Epithelial cell of proximal tubule (primary cell): ENCODE measurements around the gene ADGRA1. TPM values are rescaled to one million over a fixed set of nuclear protein-coding genes. Genes with fewer than 3 reads are reported as not detected.

Source experiments
- DNase-seq: peaks from one replicate; pipeline ENCODE4 v3.0.0-alpha.2; 2011; ENCODE audit warnings: low read depth
- H3K4me3 ChIP-seq: 2 replicates; pipeline ENCODE4 v1.5.1; 2011; ENCODE audit warnings: low read depth, mild to moderate bottlenecking, low read length
- total RNA-seq: library from RNA; depleted of rRNA; stranded (reverse); fragments of >200 nt; gene quantifications from 2 replicates; pipeline ENCODE4 v1.2.3, GENCODE V29; 2015
- TF ChIP-seq, protein P1 (sequence below): conservative IDR thresholded peaks from 2 replicates; pipeline ENCODE4 v1.5.1; 2012; ENCODE audit warnings: low read depth, mild to moderate bottlenecking, low read length

The ADGRA1 gene
- total RNA-seq, 1 donor from 2014 or later: not detected

DNA sequence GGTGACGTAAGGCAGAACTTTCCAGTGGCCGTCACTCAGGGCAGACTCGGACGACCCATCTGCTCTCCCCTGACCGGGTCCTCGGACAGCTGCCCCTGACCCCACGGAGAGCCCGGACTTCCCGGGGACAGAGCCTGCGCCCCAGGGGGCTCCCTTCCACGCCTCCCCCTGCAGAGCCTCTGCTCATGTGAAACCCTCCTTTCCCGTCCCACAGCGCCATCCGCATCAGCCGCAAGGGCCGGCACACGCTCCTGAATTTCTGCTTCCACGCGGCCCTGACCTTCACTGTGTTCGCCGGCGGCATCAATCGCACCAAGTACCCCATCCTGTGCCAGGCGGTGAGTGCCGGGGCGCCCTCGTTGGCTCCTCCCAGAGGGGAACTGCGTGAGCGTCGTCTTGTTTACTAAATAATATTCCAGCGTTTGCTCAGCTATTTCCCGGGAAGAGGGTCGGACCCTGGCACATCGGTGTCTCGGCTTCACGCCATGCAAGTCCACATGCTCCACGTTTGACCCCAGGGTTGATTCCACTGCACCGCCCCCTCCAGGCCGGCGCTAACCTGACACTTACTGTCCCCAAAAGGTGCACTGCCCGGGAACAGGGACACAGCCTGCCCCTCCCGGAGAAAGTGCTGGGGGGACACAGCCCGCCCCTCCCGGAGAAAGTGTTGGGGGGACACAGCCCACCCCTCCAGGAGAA is 10.9 kb downstream of the ADGRA1 start:
- no peak overlapping the region for H3K4me3 ChIP-seq
- TF ChIP-seq, protein P1, sequence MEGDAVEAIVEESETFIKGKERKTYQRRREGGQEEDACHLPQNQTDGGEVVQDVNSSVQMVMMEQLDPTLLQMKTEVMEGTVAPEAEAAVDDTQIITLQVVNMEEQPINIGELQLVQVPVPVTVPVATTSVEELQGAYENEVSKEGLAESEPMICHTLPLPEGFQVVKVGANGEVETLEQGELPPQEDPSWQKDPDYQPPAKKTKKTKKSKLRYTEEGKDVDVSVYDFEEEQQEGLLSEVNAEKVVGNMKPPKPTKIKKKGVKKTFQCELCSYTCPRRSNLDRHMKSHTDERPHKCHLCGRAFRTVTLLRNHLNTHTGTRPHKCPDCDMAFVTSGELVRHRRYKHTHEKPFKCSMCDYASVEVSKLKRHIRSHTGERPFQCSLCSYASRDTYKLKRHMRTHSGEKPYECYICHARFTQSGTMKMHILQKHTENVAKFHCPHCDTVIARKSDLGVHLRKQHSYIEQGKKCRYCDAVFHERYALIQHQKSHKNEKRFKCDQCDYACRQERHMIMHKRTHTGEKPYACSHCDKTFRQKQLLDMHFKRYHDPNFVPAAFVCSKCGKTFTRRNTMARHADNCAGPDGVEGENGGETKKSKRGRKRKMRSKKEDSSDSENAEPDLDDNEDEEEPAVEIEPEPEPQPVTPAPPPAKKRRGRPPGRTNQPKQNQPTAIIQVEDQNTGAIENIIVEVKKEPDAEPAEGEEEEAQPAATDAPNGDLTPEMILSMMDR: no peak
- no peak for DNase-seq

DNA sequence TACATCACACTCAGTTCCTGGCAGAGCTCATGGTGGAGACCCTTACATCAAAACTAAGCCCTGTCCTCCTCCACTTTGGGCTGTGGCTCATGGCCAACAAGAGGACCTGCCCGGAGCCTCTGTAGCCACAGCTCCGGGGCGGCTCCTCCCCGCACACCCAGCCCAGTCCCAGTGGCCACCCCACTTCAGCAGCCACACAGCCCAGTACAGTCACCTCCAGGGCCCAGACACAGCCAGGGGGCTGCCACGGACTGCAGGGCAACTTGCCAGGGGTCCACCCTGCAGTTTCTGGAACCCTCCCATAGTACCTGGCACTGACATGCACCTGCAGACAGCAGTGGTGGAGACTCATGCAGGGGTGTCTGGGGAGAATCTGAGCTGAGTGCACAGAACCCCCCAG is 11.8 kb downstream of the ADGRA1 start:
- no peak overlapping the region for H3K4me3 ChIP-seq

DNA sequence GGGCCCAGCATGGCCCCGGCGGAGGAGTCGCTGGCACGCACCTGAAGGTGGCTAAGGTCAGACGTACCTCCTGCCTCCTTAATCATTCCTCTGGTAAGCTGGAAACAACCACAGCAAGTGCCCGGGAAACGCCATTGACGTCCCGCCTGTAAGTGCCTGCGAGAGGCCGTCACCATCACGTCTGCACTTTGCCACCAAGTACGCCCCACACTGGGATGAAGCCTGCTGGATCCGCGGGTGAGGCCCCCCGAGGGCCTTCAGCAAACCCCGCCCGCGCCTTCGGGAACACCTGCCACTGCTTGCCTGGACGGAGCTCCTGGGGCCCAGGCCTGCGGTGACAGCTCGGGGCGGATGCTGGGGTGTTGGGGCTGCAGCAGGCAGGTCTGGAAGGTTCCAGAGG is 12.5 kb downstream of the ADGRA1 start:
- TF ChIP-seq, protein P1: no peak

More for the DNA sequence above, 11.8 kb downstream of the ADGRA1 start:
- no peak for DNase-seq
- TF ChIP-seq, protein P1: no peak

DNA sequence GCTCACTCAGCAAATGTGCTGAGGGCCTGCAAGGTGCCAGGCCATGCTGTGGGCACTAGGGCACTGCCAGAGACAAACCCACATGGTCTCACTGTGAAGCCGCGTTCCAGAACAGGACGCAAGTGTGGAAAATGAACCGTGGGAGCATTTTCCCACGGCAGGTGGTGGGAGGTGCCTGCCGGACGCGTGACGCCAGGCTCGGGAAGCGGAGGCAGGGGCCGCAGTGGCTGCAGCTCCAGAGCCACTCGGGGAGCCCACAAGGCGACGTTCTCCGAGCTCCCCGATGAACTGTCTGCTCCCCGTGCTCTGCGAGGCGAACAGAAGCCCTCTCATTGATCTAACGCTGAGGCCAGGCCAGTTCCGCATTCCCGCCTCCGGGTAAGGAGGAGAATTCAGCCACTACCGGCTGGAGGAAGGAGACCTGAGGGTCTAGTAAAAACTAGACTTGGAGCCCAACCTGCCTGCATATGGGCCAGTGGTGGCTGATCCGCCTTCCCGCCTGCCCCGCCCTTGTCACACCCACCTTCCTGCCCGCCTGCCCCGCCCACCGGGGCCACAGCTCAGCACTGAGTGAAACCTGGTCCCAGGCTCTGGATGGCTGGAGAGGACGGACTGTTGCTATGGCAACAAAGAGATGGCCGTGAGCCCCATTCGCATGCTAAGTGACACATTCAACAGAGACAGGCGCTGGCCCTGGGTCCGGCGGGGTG is 13.1 kb downstream of the ADGRA1 start:
- no peak for DNase-seq
- H3K4me3 ChIP-seq: no peak overlapping the region
- TF ChIP-seq, protein P1: no peak

More for the DNA sequence above, 12.5 kb downstream of the ADGRA1 start:
- DNase-seq: no peak
- no peak overlapping the region for H3K4me3 ChIP-seq

DNA sequence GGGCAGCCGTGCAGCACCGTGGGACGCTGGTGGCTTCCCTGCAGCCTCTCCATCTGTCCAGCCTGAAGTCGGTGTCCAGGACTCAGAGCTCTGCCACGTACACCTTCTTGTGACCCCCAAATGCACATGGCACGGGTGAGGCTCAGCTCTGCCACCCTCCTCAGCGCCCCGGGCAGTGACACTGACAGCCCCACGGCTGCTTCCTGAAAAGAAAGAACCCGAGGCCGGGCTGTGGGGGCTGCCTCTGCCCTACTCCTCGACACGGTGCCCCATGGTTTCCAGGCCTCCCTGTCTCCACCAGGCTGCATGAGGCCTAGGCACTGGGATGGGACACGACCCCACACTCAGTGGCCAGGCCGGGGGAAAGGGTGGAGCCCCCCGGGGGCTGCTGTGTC is 13.7 kb downstream of the ADGRA1 start:
- H3K4me3 ChIP-seq: no peak overlapping the region
- TF ChIP-seq, protein P1: no peak
- no peak for DNase-seq

DNA sequence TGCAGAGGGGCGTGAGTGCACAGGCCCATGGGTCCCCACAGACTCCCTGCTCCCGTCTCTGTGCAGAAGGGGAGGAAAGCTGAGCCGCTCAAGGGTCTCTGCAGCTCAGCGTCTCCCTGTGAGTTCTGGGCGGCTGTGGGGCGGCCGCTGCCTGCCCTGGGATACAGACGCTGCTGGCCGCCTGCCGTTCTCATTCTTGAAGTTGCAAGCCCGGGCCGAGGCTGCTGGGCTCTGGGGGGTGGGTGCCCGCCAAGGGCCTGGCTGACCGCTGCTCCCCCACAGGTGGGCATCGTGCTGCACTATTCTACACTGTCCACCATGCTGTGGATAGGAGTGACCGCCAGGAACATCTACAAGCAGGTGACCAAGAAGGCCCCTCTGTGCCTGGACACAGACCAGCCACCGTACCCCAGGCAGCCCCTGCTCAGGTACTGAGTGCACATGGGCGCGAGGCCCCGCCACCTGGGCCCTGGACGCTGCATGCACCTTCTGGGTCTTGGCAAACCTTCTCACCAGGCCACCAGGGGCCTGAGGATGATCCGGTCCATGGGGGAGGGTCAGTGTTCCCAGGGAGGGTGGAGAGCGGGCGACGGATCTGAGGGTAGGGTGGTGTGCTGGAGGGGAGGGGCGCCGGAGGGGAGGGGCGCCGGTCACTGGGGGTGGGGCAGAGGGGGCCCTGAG is 14.8 kb downstream of the ADGRA1 start:
- TF ChIP-seq, protein P1: no peak
- no peak for DNase-seq
- H3K4me3 ChIP-seq: no peak overlapping the region
